Measurements from ENCODE around the gene SRBD1. TPM values are rescaled to one million over a fixed set of nuclear protein-coding genes. Genes with fewer than 3 reads are reported as not detected.
"Not testable (repeated sequence)": the region's sequence is repeated elsewhere in the genome, so short reads cannot be mapped to it uniquely, and the experiment has no call there.

SRBD1 gene
- total RNA-seq, 1 experiment from 2014 or later = 14.1 TPM

- DNase-seq (ENCODE audit: extremely low read depth, low read depth) = no peak
Observed at GRCh38 chr2:45436456-45436855, 174.6 kb downstream of the SRBD1 start.

GRCh38 chr2:45435316-45435715 is 175.8 kb downstream of the SRBD1 start:
- DNase-seq (ENCODE audit: extremely low read depth, low read depth) = no peak

- no peak for DNase-seq (ENCODE audit: extremely low read depth, low read depth)
Observed at GRCh38 chr2:45433363-45433762, 177.7 kb downstream of the SRBD1 start.

- DNase-seq (ENCODE audit: extremely low read depth, low read depth) = no peak
Observed at GRCh38 chr2:45432406-45432805, 178.7 kb downstream of the SRBD1 start.

GRCh38 chr2:45426025-45426424 is 185.0 kb downstream of the SRBD1 start:
- not testable (repeated sequence) for DNase-seq (ENCODE audit: extremely low read depth, low read depth)

- no peak for DNase-seq (ENCODE audit: extremely low read depth, low read depth)
Observed at GRCh38 chr2:45422921-45423320, 188.1 kb downstream of the SRBD1 start.

- no peak for DNase-seq (ENCODE audit: extremely low read depth, low read depth)
Observed at GRCh38 chr2:45418532-45418931, 192.5 kb downstream of the SRBD1 start.

GRCh38 chr2:45415534-45416123 is 195.4 kb downstream of the SRBD1 start:
- no peak for DNase-seq (ENCODE audit: extremely low read depth, low read depth)

- DNase-seq (ENCODE audit: extremely low read depth, low read depth) = no peak
Observed at GRCh38 chr2:45412754-45413379, 198.2 kb downstream of the SRBD1 start.

- no peak for DNase-seq (ENCODE audit: extremely low read depth, low read depth)
Observed at GRCh38 chr2:45409677-45410076, 201.4 kb downstream of the SRBD1 start.

- DNase-seq (ENCODE audit: extremely low read depth, low read depth) = no peak
Observed at GRCh38 chr2:45406621-45407020, 204.4 kb downstream of the SRBD1 start.

- no peak for DNase-seq (ENCODE audit: extremely low read depth, low read depth)
Observed at GRCh38 chr2:45404807-45405297, 206.2 kb downstream of the SRBD1 start.

GRCh38 chr2:45403036-45403435 is 208.0 kb downstream of the SRBD1 start:
- no peak for DNase-seq (ENCODE audit: extremely low read depth, low read depth)

GRCh38 chr2:45401431-45401922 is 209.6 kb downstream of the SRBD1 start:
- no peak for DNase-seq (ENCODE audit: extremely low read depth, low read depth)

GRCh38 chr2:45399040-45399784 is 211.9 kb downstream of the SRBD1 start:
- no peak for DNase-seq (ENCODE audit: extremely low read depth, low read depth)

GRCh38 chr2:45397292-45397691 is 213.8 kb downstream of the SRBD1 start:
- DNase-seq (ENCODE audit: extremely low read depth, low read depth) = no peak

GRCh38 chr2:45396671-45397070 is 214.4 kb downstream of the SRBD1 start:
- no peak for DNase-seq (ENCODE audit: extremely low read depth, low read depth)

GRCh38 chr2:45394842-45395241 is 216.2 kb downstream of the SRBD1 start:
- no peak for DNase-seq (ENCODE audit: extremely low read depth, low read depth)

GRCh38 chr2:45394216-45394615 is 216.9 kb downstream of the SRBD1 start:
- no peak for DNase-seq (ENCODE audit: extremely low read depth, low read depth)

GRCh38 chr2:45391866-45392265 is 219.2 kb downstream of the SRBD1 start:
- DNase-seq (ENCODE audit: extremely low read depth, low read depth) = no peak

- no peak for DNase-seq (ENCODE audit: extremely low read depth, low read depth)
Observed at GRCh38 chr2:45390861-45391260, 220.2 kb downstream of the SRBD1 start.

- DNase-seq (ENCODE audit: extremely low read depth, low read depth) = no peak
Observed at GRCh38 chr2:45390441-45390840, 220.6 kb downstream of the SRBD1 start.
